ENCODE results near the gene TSFM.

TSFM gene

DNA sequence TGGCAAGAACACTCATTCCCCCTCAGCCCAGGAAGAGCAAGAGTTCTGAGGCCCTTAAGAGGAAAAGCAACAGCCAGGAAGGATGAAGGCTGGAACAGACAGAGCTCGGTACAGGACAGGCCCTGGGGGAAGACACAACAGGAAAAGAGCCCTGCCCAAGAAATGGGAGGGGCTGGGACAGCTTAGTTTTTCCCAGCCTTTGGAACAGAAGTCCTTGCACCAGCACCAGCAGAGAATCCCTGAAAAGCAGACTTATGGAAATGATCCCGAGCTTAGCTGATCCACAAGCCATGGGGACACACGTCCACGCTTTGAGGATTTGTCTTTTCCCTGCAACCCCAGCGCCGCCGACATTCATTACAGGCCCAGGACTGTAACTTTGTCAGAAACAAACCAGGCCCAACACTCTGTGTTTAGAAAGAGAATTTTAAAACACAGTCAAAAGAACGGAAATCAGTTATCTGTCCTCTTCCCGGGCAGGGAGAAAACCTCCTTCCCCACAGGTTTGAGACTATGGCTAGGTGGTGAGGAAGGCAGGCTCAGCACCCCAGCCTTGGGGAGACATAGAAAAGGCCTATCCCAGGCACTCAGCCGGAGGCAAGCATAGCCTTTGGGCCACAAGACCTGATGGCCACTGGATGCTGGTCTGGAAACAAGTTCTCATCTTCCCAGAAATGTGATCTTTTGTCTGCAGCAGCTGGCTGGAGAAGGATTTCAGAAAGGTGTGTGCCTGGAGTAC lies 40.0 kb downstream of the TSFM start:
- H3K9ac ChIP-seq (ENCODE audit: low read length) = no peak overlapping the region
- no peak overlapping the region for H3K27ac ChIP-seq (ENCODE audit: low read length)
- peaks cover 52% of the 10 kb centered on the region for H3K36me3 ChIP-seq (ENCODE audit: control insufficient read depth, low read depth, low read length)
- no peaks in the 10 kb centered on the region for H3K27me3 ChIP-seq (ENCODE audit: control insufficient read depth, insufficient read depth, low read length)
- H3K4me1 ChIP-seq (ENCODE audit: control insufficient read depth, low read depth, low read length) = no peaks in the 10 kb centered on the region
- H3K4me3 ChIP-seq (ENCODE audit: low read length) = no peak overlapping the region
- no peaks in the 10 kb centered on the region for H3K9me3 ChIP-seq (ENCODE audit: control insufficient read depth, low read depth, low read length)

GRCh38 chr12:57823131-57823907 lies 40.7 kb downstream of the TSFM start:
- Histone ChIP-seq H3K9me3 (ENCODE audit: control insufficient read depth, low read depth, low read length) (no peaks in the 10 kb centered on the region), H3K36me3 (ENCODE audit: control insufficient read depth, low read depth, low read length) (peaks cover 57% of the 10 kb centered on the region), H3K9ac (ENCODE audit: low read length) (no peak overlapping the region), H3K27me3 (ENCODE audit: control insufficient read depth, insufficient read depth, low read length) (no peaks in the 10 kb centered on the region), H3K27ac (ENCODE audit: low read length) (no peak overlapping the region), H3K4me3 (ENCODE audit: low read length) (no peak overlapping the region), H3K4me1 (ENCODE audit: control insufficient read depth, low read depth, low read length) (no peaks in the 10 kb centered on the region)

GRCh38 chr12:57823908-57824640 lies 41.5 kb downstream of the TSFM start:
- no peaks in the 10 kb centered on the region for H3K4me1 ChIP-seq (ENCODE audit: control insufficient read depth, low read depth, low read length)
- H3K36me3 ChIP-seq (ENCODE audit: control insufficient read depth, low read depth, low read length) = peaks cover 65% of the 10 kb centered on the region
- no peak overlapping the region for H3K4me3 ChIP-seq (ENCODE audit: low read length)
- H3K27me3 ChIP-seq (ENCODE audit: control insufficient read depth, insufficient read depth, low read length) = no peaks in the 10 kb centered on the region
- H3K9me3 ChIP-seq (ENCODE audit: control insufficient read depth, low read depth, low read length) = no peaks in the 10 kb centered on the region
- H3K9ac ChIP-seq (ENCODE audit: low read length) = no peak overlapping the region
- no peak overlapping the region for H3K27ac ChIP-seq (ENCODE audit: low read length)

- Histone ChIP-seq H3K4me3 (ENCODE audit: low read length) (no peak overlapping the region), H3K36me3 (ENCODE audit: control insufficient read depth, low read depth, low read length) (peaks cover 69% of the 10 kb centered on the region)
Measured at GRCh38 chr12:57825451-57825850, 42.9 kb downstream of the TSFM start.

DNA sequence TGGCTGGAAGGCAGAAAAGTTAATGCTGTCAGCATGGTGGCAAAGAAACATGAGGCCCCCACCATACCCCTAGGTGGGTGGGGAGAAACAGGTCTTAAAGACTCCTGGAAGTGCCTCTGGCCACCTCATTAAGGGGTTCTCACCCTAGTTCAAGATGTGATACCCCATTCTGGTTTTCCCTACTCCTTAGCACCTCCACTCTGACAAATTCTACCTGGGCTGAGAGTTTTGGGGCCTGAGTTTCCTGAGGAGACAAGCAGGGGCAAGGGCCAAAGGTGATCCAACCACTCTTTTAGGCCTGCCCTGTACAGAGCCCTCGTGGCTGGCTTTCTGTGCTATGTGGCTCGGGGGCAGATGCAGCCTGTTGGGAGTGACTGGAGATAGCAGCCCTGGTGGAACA lies 43.8 kb downstream of the TSFM start:
- peaks cover 69% of the 10 kb centered on the region for H3K36me3 ChIP-seq (ENCODE audit: control insufficient read depth, low read depth, low read length)
- no peak overlapping the region for H3K27ac ChIP-seq (ENCODE audit: low read length)
- H3K4me3 ChIP-seq (ENCODE audit: low read length) = no peak overlapping the region
- H3K27me3 ChIP-seq (ENCODE audit: control insufficient read depth, insufficient read depth, low read length) = no peaks in the 10 kb centered on the region
- H3K9me3 ChIP-seq (ENCODE audit: control insufficient read depth, low read depth, low read length) = no peaks in the 10 kb centered on the region
- H3K4me1 ChIP-seq (ENCODE audit: control insufficient read depth, low read depth, low read length) = no peaks in the 10 kb centered on the region
- H3K9ac ChIP-seq (ENCODE audit: low read length) = no peak overlapping the region

More at GRCh38 chr12:57825451-57825850, 42.9 kb downstream of the TSFM start:
- Histone ChIP-seq H3K9ac (ENCODE audit: low read length) (no peak overlapping the region), H3K27me3 (ENCODE audit: control insufficient read depth, insufficient read depth, low read length) (no peaks in the 10 kb centered on the region), H3K27ac (ENCODE audit: low read length) (no peak overlapping the region), H3K4me1 (ENCODE audit: control insufficient read depth, low read depth, low read length) (no peaks in the 10 kb centered on the region), H3K9me3 (ENCODE audit: control insufficient read depth, low read depth, low read length) (no peaks in the 10 kb centered on the region)

GRCh38 chr12:57826966-57827365 lies 44.4 kb downstream of the TSFM start:
- Histone ChIP-seq H3K4me3 (ENCODE audit: low read length) (no peak overlapping the region), H3K27me3 (ENCODE audit: control insufficient read depth, insufficient read depth, low read length) (no peaks in the 10 kb centered on the region), H3K9me3 (ENCODE audit: control insufficient read depth, low read depth, low read length) (no peaks in the 10 kb centered on the region), H3K4me1 (ENCODE audit: control insufficient read depth, low read depth, low read length) (peaks cover 5% of the 10 kb centered on the region), H3K27ac (ENCODE audit: low read length) (no peak overlapping the region), H3K36me3 (ENCODE audit: control insufficient read depth, low read depth, low read length) (peaks cover 67% of the 10 kb centered on the region), H3K9ac (ENCODE audit: low read length) (no peak overlapping the region)

DNA sequence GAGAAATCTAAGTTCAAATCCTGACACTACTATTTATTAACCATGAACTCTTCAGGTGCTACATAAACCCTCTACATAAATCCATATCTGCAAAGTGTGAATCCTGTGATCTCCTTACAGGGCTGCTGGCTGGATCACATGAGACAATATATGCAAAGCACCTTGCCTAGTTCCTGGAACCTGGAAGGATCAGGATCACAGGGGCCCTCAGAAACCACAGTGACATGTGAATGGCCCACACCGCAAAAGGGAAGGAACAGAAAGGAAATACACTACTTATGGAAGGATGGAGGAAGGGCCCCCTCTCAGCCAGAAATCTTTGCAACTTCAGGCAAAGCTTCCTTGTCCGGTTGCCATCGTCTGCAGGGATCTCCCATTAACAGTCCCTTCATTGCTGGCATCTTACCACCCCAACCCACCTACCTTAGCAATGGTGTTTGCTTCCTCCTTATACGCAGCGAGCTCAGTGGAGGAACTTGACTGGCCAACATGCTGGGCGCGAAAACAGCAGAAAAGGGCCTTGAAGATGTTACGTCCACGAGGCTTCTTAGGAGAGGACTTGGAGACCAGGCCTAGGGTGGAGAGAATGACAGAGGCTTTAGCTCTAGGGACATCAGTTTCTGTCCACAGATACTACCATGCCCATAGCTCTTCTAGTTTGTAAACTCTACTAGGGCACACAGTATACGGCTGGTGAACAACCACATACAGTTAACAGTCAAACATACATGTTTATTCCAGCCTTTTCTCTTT lies 46.6 kb downstream of the TSFM start:
- Histone ChIP-seq H3K9ac (ENCODE audit: low read length) (no peak overlapping the region), H3K36me3 (ENCODE audit: control insufficient read depth, low read depth, low read length) (peaks cover 49% of the 10 kb centered on the region), H3K27ac (ENCODE audit: low read length) (no peak overlapping the region), H3K4me3 (ENCODE audit: low read length) (no peak overlapping the region), H3K27me3 (ENCODE audit: control insufficient read depth, insufficient read depth, low read length) (no peaks in the 10 kb centered on the region), H3K9me3 (ENCODE audit: control insufficient read depth, low read depth, low read length) (no peaks in the 10 kb centered on the region), H3K4me1 (ENCODE audit: control insufficient read depth, low read depth, low read length) (peaks cover 20% of the 10 kb centered on the region)

DNA sequence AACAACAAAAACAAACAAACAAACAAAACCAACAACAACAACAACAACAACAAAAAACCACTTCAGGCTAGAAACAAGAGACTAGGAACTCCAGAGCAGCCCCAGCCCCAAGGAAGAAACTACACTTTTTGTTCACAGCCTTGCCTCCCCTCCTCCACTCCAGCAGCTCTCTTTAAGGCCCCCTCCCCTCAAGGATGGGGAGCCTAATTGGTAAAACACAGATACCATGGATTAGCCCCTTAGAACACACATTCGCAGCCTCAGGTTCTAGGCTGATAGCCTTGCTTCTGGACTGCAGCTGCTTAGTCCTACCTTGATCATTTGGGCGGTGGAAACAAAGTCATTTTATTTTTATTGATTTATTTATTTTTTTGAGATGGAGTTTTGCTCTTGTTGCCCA lies 47.8 kb downstream of the TSFM start:
- Histone ChIP-seq H3K27me3 (ENCODE audit: control insufficient read depth, insufficient read depth, low read length) (no peaks in the 10 kb centered on the region), H3K36me3 (ENCODE audit: control insufficient read depth, low read depth, low read length) (peaks cover 37% of the 10 kb centered on the region), H3K4me1 (ENCODE audit: control insufficient read depth, low read depth, low read length) (peaks cover 27% of the 10 kb centered on the region), H3K4me3 (ENCODE audit: low read length) (no peak overlapping the region), H3K9ac (ENCODE audit: low read length) (no peak overlapping the region), H3K9me3 (ENCODE audit: control insufficient read depth, low read depth, low read length) (no peaks in the 10 kb centered on the region), H3K27ac (ENCODE audit: low read length) (no peak overlapping the region)

DNA sequence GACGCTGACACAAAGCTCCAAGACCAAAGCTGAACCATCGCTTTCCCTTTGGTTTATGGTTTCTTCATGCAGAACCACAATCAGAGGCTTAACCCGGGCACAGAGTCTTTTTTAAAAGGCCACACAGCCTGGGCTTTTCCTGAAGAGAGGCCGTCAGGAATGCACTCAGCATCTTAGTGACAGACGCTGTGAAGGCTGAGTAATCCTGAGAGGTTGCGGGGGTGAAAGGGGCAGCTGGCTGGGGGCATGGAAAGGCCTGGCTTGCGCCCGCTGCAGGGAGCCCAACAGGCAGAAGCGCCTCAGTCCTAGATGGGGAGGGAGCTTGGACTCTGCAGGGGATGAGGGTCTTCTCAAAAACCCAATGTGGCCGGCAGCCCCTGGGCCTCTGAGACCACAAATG lies 50.4 kb downstream of the TSFM start:
- no peak overlapping the region for H3K4me3 ChIP-seq (ENCODE audit: low read length)
- H3K4me1 ChIP-seq (ENCODE audit: control insufficient read depth, low read depth, low read length) = peaks cover 51% of the 10 kb centered on the region
- no peak overlapping the region for H3K27ac ChIP-seq (ENCODE audit: low read length)
- H3K9ac ChIP-seq (ENCODE audit: low read length) = no peak overlapping the region
- no peaks in the 10 kb centered on the region for H3K9me3 ChIP-seq (ENCODE audit: control insufficient read depth, low read depth, low read length)
- no peaks in the 10 kb centered on the region for H3K27me3 ChIP-seq (ENCODE audit: control insufficient read depth, insufficient read depth, low read length)
- peaks cover 13% of the 10 kb centered on the region for H3K36me3 ChIP-seq (ENCODE audit: control insufficient read depth, low read depth, low read length)

GRCh38 chr12:57833672-57834071 lies 51.1 kb downstream of the TSFM start:
- no peak overlapping the region for H3K9ac ChIP-seq (ENCODE audit: low read length)
- H3K27ac ChIP-seq (ENCODE audit: low read length) = no peak overlapping the region
- H3K9me3 ChIP-seq (ENCODE audit: control insufficient read depth, low read depth, low read length) = no peaks in the 10 kb centered on the region
- no peak overlapping the region for H3K4me3 ChIP-seq (ENCODE audit: low read length)
- H3K4me1 ChIP-seq (ENCODE audit: control insufficient read depth, low read depth, low read length) = peaks cover 58% of the 10 kb centered on the region
- H3K36me3 ChIP-seq (ENCODE audit: control insufficient read depth, low read depth, low read length) = peaks cover 9% of the 10 kb centered on the region
- no peaks in the 10 kb centered on the region for H3K27me3 ChIP-seq (ENCODE audit: control insufficient read depth, insufficient read depth, low read length)
